HG03064 (cell line): Measurements from ENCODE around the gene NELL2.
"Not testable (repeated sequence)": the region's sequence is repeated elsewhere in the genome, so short reads cannot be mapped to it uniquely, and the experiment has no call there.

Experiments used
- ATAC-seq: cut with Tn5 transposase; IDR thresholded peaks from one replicate; pipeline ENCODE4 v1.9.1; 2021; ENCODE audit warnings: low read depth; ENCODE audit not compliant: unreplicated experiment

Gene NELL2

GRCh38 chr12:44703182-44703910 is 172.8 kb downstream of the NELL2 start:
- no peak for ATAC-seq

- no peak for ATAC-seq
Measured at GRCh38 chr12:44697511-44697910, 178.6 kb downstream of the NELL2 start.

GRCh38 chr12:44696542-44696941 is 179.6 kb downstream of the NELL2 start:
- ATAC-seq = no peak

DNA sequence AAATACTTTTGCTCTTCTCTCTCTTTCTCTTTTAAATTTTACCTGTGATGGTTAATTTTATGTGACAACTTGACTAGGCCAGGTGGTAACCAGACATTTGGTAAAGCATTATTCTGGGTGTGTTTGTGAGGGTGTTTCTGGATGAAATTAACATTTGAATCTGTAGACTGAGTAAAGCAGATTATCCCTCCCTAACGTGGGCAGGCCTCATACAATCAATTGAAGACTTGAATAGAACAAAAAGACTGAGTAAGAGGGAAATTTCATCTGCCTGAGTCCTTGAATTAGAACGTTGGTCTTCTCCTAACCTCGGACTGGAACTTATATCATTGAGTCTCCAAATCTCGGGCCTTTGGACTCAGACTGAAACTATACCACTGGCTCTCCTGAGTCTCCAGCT is 182.1 kb downstream of the NELL2 start:
- no peak for ATAC-seq

GRCh38 chr12:44689587-44689986 is 186.5 kb downstream of the NELL2 start:
- no peak for ATAC-seq

DNA sequence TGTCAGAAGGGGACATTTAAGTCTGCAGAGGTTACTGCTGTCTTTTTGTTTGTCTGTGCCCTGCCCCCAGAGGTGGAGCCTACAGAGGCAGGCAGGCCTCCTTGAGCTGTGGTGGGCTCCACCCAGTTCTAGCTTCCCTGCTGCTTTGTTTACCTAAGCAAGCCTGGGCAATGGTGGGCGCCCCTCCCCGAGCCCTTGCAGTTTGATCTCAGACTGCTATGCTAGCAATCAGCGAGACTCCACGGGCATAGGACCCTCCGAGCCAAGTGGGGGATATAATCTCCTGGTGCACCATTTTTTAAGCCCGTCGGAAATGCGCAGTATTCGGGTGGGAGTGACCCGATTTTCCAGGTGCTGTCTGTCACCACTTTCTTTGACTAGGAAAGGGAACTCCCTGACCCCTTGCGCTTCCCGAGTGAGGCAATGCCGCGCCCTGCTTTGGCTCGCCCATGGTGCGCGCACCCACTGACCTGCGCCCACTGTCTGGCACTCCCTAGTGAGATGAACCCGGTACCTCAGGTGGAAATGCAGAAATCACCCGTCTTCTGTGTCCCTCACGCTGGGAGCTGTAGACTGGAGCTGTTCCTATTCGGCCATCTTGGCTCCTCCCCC is 189.2 kb downstream of the NELL2 start:
- ATAC-seq = not testable (repeated sequence)

- no peak for ATAC-seq
Measured at GRCh38 chr12:44677724-44678123, 198.4 kb downstream of the NELL2 start.

DNA sequence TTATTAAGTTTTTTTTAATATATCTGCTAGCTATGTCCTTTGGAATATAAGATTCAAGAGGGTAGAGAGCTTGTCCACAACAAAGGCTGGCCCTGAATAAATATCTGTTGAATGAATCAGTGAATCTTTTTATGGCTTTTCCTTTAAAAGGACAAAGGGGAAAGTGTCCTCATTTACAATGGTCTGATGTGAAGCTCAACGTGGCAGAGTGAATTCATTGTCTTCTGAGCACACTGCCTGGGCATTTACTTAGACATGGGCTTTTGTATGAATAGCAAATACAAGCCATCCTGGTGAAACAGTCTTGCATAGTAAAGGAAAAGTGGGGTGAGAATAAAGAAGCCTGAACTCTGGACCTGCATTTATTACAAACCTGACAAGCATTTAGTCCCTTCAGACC is 201.2 kb downstream of the NELL2 start:
- no peak for ATAC-seq

DNA sequence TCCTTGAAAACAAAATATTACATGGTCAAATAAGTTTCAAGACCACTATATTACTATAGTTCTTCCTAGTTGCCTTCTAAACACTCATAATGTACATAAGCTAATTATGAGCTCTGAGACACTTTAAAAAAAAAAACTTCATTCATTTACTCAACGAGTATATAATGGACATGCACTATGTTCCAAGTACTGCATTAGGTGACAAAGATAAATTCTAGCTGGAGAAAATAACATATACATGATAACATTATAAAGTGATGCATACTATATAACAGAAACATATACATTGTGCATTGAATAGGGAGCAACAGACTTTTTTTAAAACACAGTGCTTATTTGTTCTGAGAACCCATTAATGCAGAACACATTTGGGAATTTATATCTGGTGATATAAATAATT is 202.3 kb downstream of the NELL2 start:
- ATAC-seq = no peak

DNA sequence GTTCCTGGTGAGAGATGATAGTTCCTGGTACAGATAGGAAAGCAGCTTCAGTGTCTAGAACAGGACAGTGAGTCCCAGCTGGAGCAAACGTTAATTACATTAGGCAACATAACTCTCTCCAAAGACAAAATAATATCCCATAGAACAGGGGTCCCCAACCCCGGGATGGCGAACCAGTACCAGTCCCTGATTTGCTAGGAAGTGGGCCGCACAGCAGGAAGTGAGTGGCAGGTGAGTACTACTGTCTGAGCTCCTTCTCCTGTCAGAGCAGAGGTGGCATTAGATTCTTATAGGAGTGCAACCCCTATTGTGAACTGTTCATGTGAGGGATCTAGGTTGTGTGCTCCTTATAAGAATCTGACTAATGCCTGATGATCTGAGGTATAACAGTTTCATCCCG is 204.1 kb downstream of the NELL2 start:
- ATAC-seq = no peak

- no peak for ATAC-seq
Measured at GRCh38 chr12:44668443-44668842, 207.7 kb downstream of the NELL2 start.

- ATAC-seq = no peak
Measured at GRCh38 chr12:44667461-44667860, 208.7 kb downstream of the NELL2 start.

- ATAC-seq = no peak
Measured at GRCh38 chr12:44663291-44663690, 212.8 kb downstream of the NELL2 start.

DNA sequence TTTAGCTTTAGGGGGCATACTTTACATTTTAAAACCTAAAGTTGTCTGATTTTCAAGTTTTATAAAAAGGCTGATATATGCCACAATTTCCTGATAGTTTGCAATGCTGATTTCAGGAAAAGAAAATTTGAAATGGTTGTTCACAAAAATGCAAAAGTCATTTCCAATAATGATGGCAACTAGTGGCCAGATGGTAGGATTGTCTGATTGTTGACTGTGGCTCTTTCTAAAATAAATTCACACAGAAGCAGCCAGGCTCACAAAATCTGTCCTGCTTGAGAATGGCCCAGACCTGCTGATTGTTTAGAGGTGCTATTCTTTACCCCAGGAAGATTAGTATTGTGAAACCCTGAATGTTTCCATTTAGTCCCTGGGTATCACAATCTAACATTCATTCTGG is 220.3 kb downstream of the NELL2 start:
- ATAC-seq = no peak

- ATAC-seq = no peak
Measured at GRCh38 chr12:44654646-44655639, 221.2 kb downstream of the NELL2 start.

- no peak for ATAC-seq
Measured at GRCh38 chr12:44653861-44654527, 222.1 kb downstream of the NELL2 start.

DNA sequence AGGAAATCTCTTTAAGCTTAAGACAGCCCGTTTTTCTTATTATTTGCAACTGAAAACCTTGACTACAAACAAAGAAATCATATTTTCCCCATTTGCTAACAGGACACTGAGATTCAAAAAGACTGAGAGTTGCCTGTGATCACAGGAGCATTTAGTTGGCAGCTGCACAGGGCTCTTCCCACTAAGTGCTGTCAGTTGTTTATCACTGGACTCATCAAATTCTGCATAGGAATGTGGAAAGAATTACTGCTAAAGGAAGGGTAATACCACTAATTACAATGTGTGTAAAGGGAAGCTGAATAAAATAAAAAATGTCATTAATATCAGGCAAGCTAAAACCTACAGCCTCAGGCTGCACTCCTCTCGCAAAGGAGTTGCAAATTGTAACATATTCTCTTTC is 226.4 kb downstream of the NELL2 start:
- ATAC-seq = no peak

- ATAC-seq = no peak
Measured at GRCh38 chr12:44647917-44648690, 228.0 kb downstream of the NELL2 start.

- no peak for ATAC-seq
Measured at GRCh38 chr12:44640427-44641190, 235.5 kb downstream of the NELL2 start.
